Bronchial epithelial cell (primary cell): ENCODE measurements around the gene SRGAP2C. TPM values are rescaled to one million over a fixed set of nuclear protein-coding genes. Genes with fewer than 3 reads are reported as not detected.
"Not testable (repeated sequence)": the region's sequence is repeated elsewhere in the genome, so short reads cannot be mapped to it uniquely, and the experiment has no call there.

Experiments used
- DNase-seq: peaks from one replicate; pipeline ENCODE4 v3.0.0-alpha.2; 2010; ENCODE audit warnings: low read depth
- FAIRE-seq: peaks from 2 replicates; lab custom pipeline; 2011; peaks lifted over from hg19 to GRCh38; lab: Jason Lieb, UNC
- H3K27me3 ChIP-seq: 2 replicates; pipeline ENCODE4 v1.5.1; 2011; ENCODE audit warnings: low read length; ENCODE audit not compliant: control insufficient read depth, insufficient read depth
- H3K36me3 ChIP-seq: 2 replicates; pipeline ENCODE4 v1.5.1; 2011; ENCODE audit warnings: low read length; ENCODE audit not compliant: control insufficient read depth, insufficient read depth
- H3K4me3 ChIP-seq: 2 replicates; pipeline ENCODE4 v1.5.1; 2011; ENCODE audit warnings: mild to moderate bottlenecking, low read depth, low read length, control low read depth
- total RNA-seq: library from RNA; depleted of rRNA; stranded (reverse); fragments of >200 nt; gene quantifications from 2 replicates; pipeline ENCODE4 v1.2.1, GENCODE V29; 2014

SRGAP2C gene
- total RNA-seq, 1 donor from 2014 or later: 11.6 TPM

DNA sequence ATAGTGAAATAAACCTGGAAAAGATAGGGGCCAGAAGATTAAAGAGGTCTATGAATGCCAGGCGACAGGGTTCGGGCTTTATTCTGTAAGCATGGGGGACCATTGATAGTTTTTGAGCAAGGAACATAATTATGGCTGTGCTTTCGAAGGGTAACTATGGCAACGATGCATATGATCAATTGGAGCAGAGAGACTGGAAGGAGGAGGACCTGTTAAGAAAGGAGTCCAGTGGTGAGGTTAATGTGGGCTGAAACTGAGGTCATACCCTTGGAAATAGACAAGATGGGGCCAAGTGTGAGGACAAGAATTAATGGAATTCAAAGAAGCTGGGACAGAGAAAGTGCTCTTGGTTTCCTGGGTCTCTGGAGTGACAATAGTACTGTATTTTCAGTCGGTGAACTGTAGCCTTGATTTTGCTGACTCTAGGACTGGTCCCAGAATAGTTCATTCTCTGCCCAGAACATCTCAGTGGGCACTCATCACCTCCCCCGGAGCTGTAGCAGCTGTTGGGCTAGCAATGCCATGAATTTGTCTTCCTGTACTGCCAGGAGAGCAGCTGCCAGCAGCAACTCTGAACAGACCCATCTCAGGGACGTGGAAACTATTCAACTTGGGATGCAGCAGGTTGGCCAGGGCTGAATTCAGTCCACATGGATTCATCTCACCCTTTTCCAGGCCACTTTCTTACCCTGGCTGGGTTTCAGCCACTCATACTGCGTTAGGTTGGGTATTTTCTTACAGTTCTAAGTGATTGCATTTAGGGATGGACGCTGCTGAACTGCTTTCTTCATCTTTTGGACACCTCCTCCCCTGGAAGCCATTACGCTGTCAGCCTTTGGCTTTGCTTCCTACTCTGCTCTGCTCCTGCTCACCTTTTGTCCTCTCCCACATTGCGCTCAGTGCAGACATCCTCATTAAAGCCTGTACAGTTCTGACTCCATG, 108.8 kb downstream of the SRGAP2C start:
- not testable (repeated sequence) for H3K36me3 ChIP-seq, H3K4me3 ChIP-seq, H3K27me3 ChIP-seq, FAIRE-seq, DNase-seq

DNA sequence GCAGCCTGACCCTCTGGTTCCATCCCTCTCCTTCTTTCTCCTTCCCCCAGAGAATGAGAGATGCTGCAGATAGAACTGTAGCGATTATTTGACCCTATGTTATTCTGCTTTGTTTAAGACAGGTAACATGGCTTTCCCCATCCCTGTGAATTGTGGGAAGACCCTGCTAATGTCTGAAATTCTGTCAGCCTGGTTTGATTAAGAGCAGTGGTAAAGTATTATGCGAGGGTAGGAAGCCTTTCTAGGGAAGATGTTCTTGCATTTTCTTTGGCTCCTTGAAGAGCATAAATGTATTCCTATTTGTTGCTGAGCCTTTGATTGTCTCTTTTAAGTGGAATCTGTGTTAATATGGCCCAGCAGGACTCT, 109.4 kb downstream of the SRGAP2C start:
- not testable (repeated sequence) for H3K4me3 ChIP-seq, FAIRE-seq, DNase-seq, H3K36me3 ChIP-seq, H3K27me3 ChIP-seq

DNA sequence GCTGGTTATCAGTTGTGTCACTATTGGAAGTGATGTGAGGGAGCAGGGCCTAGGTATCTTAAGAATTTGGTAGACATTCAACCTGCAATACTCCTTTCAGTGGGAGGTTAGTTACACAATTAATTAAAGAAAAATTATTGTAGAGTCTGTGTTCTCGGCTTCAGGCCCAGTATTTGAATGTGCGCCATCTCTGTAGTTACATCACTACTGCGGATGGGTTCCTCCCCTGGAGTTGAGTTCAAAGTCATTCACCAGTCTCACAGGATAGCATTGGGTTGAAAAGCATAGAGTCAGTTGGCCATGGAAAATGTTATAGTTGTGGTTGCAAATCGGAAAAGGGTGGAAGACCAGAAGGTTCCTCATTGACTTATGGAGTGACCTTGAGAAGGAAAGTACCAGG, 111.8 kb downstream of the SRGAP2C start:
- DNase-seq, H3K27me3 ChIP-seq, FAIRE-seq: not testable (repeated sequence)

DNA sequence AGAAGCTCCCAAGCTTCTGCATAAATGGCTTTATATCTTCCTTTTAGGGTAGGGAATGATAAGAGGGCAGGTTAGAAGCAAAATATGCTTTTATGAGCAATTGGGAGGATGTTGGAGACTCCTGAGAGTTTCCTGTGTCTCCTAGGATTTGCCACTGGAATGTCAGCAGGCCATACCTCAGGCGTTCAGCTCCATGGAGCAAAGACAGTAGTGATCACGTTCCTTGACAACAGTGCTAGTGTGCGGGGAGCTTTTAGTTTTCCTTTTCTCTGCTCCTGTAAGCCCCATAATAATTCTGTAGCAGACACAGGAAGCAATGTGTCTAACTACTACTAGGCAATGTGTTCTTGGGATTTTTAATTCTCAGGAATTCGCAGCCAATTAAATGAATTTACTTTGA, 113.8 kb downstream of the SRGAP2C start:
- not testable (repeated sequence) for DNase-seq

More for the DNA sequence above, 111.8 kb downstream of the SRGAP2C start:
- H3K36me3 ChIP-seq, H3K4me3 ChIP-seq: not testable (repeated sequence)

DNA sequence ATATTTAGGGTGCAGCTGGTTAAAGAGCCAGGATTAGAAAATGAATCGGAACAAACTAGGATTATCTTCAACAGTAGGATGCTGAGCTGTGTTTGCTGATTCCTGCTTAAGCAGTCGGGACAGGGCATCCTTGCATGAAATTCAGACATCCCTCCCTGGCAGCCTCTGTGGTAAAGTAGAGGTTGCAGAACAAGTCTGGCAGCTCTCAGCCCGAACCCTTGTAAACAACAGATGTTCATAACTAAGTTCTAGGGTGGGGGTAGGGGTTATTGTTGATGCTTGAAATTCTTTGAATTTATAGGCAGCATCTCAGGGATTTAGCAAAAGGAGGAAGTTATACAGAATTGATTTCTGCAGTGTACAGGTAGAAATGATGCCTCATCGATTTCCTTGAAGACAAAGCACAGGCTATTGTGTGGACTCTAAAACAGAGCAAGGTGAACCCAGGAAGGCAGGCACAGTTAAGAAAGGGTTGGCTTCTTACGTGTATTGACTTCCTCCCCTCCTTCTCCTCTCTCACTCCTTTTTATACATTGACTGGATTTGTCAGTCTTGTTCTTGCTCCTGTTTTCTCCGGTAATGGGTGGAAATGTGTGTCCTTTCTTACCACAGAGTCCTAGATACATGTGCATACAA, 114.9 kb downstream of the SRGAP2C start:
- H3K4me3 ChIP-seq, DNase-seq, H3K27me3 ChIP-seq, H3K36me3 ChIP-seq, FAIRE-seq: not testable (repeated sequence)

More for the DNA sequence above, 113.8 kb downstream of the SRGAP2C start:
- not testable (repeated sequence) for FAIRE-seq, H3K36me3 ChIP-seq, H3K4me3 ChIP-seq, H3K27me3 ChIP-seq

DNA sequence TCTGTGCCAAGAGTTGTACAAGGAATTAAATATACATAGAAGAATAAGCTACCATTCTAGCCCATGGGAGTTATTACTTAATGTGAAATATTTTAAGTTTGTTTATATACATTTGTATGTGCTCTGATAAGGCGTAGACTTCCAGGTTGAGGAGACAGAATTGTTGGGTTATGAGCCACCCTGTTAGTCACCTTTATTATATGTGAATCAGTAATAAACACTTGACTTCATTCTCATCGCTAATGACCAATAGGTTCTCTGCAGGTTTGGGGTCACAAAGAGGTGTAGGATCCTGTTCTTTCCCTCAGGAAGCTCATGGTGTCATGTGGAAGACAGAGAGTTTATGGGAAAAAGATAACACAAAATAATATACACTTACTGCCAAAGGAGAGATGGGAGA, 117.1 kb downstream of the SRGAP2C start:
- DNase-seq, H3K4me3 ChIP-seq, H3K36me3 ChIP-seq, H3K27me3 ChIP-seq, FAIRE-seq: not testable (repeated sequence)

DNA sequence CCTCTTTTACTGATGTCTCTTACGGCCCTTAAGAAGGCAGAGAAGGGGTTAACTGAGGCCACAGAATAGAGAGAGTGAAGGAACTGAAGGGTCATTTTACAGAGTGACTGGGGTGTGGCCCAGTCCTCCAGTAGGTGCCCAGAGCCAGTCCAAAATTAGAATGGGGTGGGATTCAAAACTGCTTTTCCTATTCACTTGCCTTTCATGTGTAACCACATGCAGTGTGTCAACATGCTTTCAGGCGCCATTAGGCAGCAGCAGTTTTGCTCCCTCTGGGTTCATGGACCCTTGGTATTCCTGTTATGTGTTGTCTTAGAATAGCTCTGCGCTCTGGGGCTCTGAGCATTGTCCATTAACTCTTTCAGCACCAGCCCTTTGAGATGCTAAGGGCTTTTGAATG, 123.0 kb downstream of the SRGAP2C start:
- not testable (repeated sequence) for H3K4me3 ChIP-seq, DNase-seq, FAIRE-seq, H3K27me3 ChIP-seq, H3K36me3 ChIP-seq

DNA sequence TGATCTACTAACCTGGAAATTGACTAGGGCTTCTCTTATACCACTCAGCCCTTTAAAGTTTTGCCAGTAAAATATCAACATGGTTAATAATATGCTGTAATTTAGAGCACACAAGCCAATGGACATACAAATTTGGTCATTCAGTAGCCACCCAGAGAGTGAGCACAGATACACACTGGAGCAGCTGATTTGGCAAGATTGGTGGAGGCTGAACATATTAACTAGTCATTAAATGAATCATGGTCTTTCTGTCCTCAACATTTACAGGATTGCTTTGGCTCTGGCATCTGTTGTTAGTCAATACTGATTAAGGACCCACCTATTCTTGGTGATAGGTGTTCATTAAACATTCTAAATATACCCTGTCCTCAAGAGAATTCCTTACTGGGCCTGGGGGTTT, 130.7 kb downstream of the SRGAP2C start:
- not testable (repeated sequence) for H3K36me3 ChIP-seq, FAIRE-seq, H3K4me3 ChIP-seq, DNase-seq, H3K27me3 ChIP-seq

DNA sequence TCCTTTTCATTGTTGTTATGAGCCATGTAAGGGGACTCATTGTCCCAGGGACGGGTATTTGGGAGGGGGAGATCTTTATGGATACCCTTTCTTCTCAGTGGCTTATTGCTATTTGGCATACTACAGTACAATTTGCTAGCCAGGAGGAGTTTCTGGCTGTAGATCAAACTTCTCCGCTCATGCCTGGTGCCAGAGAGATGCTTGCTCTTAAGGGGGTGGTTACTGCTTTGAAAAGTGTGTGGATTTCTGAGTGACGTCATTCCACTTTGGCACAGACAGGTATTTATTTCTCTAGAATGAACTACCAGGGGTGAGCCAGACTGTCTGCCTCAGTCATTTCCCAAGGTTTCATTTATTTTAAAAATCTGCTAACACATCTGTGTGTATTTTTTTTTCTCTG, 131.3 kb downstream of the SRGAP2C start:
- not testable (repeated sequence) for FAIRE-seq, DNase-seq, H3K36me3 ChIP-seq, H3K27me3 ChIP-seq, H3K4me3 ChIP-seq

DNA sequence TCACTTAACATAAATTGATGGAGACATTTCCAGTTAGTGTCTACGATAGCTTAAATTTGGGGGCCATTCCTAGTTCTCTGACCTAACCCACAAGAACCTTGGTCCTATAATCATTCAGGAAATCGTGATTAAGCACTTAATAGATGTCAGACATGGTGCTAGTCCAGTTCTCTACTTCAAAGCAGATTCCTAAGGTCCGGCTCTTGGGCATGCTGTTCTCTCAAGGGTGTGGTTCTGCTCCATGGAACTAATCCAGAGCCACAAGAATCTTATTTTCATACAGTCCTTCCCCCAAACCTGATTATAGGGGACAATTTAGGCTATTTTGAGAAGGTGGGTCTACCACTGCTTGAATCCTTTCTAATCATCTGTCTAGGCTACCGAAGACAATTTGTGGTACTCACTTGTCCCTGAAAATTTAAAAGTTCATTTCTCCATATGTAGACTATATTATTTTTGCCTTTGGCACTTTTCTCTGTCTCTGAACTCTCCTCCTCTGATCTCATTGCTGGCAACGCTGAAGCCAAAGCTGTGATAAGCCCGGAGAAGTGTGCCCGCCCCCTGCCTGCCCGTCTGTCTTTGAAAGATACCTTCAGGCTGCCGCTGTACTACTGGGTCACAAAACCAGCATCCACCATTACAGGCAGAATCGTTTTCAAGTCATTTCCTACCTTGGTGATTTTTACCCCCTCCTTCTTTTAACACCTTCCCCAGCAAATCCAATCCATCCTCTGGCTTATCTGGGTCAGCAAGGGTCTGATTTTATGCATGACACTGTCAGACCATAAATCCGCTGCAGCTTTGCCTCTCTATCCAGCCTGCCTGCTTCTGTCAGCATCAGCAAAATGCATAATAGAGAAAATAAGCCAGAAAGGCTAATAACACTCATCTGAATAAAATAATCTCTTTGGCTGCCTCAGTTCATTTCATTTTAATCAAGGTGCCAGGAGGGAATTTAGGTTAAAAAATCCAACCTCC, 133.0 kb downstream of the SRGAP2C start:
- not testable (repeated sequence) for H3K4me3 ChIP-seq, H3K36me3 ChIP-seq, FAIRE-seq, DNase-seq, H3K27me3 ChIP-seq

DNA sequence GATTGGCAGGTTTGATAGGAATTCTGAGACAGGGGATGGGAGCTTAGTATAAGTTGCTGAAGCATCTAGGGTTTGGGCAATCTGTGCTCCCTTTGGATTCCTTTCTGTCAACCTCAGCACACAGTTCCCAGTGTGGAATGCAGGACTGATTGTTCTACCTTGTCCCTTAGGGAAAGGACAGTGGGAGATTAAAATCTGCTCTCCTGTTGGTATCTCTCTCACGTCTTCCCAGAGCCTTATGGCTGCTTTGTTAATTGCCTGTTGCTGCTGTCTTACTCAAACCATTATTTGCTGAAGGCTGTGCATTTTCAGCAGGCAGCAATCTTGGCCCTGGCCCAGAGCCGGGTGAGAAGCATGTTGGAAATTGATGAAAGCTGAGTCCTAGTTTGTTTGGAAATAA, 133.9 kb downstream of the SRGAP2C start:
- not testable (repeated sequence) for H3K4me3 ChIP-seq, DNase-seq, H3K27me3 ChIP-seq, H3K36me3 ChIP-seq, FAIRE-seq

DNA sequence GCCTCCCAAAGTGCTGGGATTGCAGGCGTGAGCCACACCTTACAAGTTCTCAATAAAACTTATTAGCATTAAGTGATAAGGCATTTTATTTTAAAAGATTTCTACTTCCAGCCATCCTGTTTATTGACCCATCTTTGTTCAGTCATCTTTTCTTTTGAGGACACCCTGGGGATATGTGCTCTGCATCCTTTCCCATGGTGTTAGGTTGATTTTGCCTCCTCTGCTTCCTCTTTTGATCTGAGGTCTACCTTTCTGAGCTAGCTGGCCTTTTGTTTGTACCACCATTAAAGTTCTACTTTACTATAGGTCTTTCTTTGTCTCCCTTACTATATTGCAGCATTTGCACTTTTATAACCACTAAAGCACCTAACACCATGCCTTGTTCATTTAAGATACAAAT, 136.9 kb downstream of the SRGAP2C start:
- H3K36me3 ChIP-seq, H3K4me3 ChIP-seq, FAIRE-seq, DNase-seq, H3K27me3 ChIP-seq: not testable (repeated sequence)

DNA sequence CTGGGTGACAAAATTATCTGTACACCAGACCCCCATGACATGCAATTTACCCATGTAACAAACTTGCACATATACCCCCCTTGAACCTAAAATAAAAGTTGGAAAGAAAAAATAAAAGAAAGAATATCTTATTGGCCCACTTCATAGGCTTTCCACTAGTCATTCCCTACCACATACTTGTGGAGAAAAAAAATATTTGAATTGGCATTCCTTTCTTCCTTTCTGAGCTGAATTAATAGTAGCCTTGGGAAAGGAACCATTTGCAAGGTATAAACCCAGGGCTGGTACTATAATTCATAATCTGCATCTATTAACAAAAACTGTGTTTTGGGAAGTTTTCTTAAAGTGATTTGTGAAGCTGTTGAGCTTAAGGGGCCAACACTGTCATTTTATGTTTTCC, 140.0 kb downstream of the SRGAP2C start:
- H3K4me3 ChIP-seq, FAIRE-seq, H3K27me3 ChIP-seq, DNase-seq, H3K36me3 ChIP-seq: not testable (repeated sequence)
